Left kidney (tissue), 8 donors: ENCODE results near the gene GNAO1. TPM values are rescaled to one million over a fixed set of nuclear protein-coding genes. Genes with fewer than 3 reads are reported as not detected.
A peak's percentile ranks its signal among the peaks of the same experiment; 100 is the strongest.

Source experiments
- DNase-seq: peaks from one replicate; pipeline ENCODE4 v3.0.0-alpha.2; 2013
- long read RNA-seq, 8 donors: transcript quantifications; one replicate each; lab custom pipeline, GENCODE V29; 2026
- polyA plus RNA-seq: library from polyadenylated mRNA; unstranded; fragments of 120-200 nt; gene quantifications from one replicate; pipeline ENCODE4 v1.2.1, GENCODE V29; 2013; ENCODE audit not compliant: insufficient read length

Gene GNAO1
- polyA plus RNA-seq, result 5.7 TPM
- long read RNA-seq, donor 1, full-length matches to known transcripts, result 3 of 3 reads
- long read RNA-seq, donor 1, partial matches to known transcripts, result 0 of 3 reads
- long read RNA-seq, donor 1, other reads (novel, unspliced or antisense), result 0 of 3 reads
- long read RNA-seq, donor 2, partial matches to known transcripts, result 0 of 2 reads
- long read RNA-seq, donor 2, other reads (novel, unspliced or antisense), result 0 of 2 reads
- long read RNA-seq, donor 3, result 0 reads
- long read RNA-seq, donor 4, result 0 reads
- long read RNA-seq, donor 5, full-length matches to known transcripts, result 3 of 3 reads
- long read RNA-seq, donor 5, partial matches to known transcripts, result 0 of 3 reads
- long read RNA-seq, donor 5, other reads (novel, unspliced or antisense), result 0 of 3 reads
- long read RNA-seq, donor 6, full-length matches to known transcripts, result 1 of 1 reads
- long read RNA-seq, donor 6, partial matches to known transcripts, result 0 of 1 reads
- long read RNA-seq, donor 6, other reads (novel, unspliced or antisense), result 0 of 1 reads
- long read RNA-seq, donor 7, full-length matches to known transcripts, result 2 of 2 reads
- long read RNA-seq, donor 7, partial matches to known transcripts, result 0 of 2 reads
- long read RNA-seq, donor 7, other reads (novel, unspliced or antisense), result 0 of 2 reads
- long read RNA-seq, donor 8, full-length matches to known transcripts, result 1 of 1 reads
- long read RNA-seq, donor 8, partial matches to known transcripts, result 0 of 1 reads
- long read RNA-seq, donor 8, other reads (novel, unspliced or antisense), result 0 of 1 reads

DNA sequence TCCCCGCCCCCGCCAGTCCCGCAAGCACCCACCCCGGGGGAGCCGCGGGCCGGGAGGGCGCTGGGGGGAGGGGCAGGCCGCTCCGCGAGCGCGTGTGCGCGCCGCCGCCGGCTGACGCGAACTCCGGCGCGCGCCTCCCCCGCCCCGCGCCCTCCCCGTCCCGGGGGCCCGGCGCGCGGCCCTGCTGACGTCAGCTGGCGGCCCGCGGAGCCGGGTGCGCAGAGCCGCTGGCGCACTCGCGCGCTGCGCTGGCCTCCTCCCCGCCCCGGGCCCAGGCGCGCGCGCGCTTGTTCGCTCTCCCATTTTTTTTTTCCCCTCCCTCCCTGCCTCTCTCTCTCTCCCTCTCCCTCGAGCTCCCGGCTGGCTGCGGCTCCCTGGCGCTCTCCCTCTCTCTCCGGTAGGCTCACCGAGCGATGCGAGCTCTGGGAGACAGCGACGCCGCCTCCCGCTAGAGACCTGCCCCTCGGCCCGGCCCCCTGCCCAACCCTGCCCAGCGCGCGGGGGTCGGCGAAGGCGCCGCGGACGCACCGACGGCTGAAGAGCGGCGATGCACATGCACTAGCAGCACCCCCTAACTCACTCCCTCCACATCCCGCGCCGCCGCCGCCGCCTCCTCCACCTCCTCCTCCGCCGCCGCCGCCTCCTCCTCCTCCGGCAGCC is at the start of gene GNAO1:
GNAO1 (plus strand) TSS at position 334 of the 660 bp plus-strand sequence. CDS start 747 bp downstream, outside the sequence.
- DNase-seq, result peak; percentile 71

DNA sequence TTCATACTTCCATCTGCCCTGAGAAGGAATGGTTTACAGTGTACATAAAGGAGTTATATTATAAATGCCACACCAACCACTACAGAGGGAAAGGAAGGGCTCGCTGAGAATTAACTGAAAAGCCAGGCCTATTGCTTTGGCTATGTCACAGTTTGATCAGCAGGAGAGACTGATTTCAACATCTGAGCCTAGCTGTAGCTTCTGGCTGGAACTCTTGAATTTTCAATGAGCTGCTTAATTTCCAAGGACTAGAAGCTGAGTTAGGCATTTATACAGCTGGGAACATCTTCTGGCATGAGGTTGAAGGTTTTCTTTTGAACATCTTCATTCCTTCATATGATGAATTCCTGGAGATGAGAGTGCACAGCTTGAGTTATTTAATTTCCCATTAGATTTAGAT is 47.6 kb upstream of the GNAO1 start:
- no peak for DNase-seq

DNA sequence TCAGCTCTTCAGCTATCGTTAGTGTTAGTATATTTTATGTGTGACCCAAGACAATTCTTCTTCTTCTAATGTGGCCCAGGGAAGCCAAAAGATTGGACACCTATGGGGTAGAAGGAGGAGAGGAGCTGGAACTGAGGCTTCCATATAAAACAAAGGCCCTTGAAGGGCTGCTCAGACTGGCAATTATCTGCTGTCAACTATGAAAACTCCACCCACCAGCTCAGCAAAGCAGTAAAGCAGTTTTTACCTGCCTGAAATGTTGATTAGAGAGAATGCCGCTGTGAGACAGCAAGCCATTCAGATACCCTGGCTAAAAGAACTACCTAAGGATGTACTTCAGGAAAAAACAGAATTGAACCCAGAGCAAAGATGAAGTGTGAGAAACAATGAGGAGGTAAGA is 45.9 kb upstream of the GNAO1 start:
- no peak for DNase-seq

DNA sequence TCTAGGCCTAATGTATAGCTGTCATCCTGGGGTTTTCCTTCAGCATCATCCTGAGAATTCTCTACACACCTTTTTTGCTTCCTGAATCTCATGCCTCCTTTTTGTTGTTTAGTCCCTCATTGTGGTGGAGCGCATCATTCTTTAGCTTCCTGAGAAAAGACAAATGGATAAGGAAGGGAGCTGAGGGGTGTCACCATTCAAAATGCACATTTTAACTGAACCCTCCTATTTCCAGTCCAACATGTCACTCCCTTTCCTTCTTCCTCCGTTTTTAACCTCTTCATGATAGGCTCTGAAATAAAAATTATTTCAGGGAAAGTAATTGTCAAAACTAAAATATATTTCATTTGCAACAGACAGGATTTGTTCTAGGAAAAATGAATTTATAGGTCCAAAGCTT is 39.7 kb upstream of the GNAO1 start:
- no peak for DNase-seq

DNA sequence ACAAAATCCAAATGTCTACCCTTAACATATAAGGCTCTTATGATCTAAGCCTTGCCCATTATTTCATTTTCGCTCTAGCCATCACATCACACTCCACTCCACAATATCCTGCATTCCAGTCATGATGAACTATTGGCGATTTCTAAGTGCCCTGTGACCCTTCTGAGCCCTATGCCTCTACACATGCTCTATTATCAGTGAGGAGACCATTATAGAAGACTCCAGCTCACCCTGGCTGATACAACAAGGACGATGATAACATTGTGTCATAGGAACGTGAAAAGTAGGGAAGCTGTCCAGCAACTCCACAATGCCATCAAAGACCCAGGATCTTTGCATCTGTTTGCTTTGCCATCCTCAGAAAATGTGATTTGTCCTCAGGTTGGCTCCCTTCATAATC is 29.6 kb upstream of the GNAO1 start:
- no peak for DNase-seq

DNA sequence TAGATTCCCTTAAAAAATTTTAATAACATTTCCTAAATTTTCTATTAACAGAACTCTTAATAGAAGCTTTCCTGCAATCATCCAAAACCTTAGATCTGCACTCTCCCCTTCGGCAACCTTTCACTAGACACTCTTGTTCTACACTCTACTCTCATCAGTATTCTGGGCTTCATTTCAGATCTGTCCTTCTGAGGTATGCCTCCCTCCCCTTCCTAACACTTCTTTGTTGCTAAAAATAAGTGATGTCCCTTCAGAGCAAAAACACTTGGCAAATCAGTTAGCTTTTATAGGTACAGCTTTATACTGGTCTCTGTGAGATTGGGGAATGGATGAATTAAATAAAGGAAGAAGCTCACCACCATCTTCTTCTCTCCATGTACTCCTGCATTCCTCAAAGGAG is 28.2 kb upstream of the GNAO1 start:
- no peak for DNase-seq

DNA sequence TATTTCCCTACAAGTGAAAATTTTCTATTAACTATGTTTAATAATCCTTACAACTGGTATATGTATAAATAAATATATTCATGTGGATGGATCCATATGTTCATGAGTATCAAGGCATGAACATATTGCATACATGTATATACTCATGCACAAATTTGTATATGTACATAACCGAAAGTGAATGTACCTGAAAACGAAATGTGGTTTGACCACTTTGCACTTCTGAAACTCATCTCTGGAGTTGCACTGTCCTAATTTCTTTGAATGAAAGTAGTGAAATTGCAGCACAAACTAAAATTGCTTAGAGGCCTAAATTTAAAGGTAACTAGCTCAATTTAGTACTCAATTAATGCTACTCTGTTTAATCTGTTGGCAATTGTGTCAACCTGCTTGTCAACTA is 27.4 kb upstream of the GNAO1 start:
- no peak for DNase-seq

DNA sequence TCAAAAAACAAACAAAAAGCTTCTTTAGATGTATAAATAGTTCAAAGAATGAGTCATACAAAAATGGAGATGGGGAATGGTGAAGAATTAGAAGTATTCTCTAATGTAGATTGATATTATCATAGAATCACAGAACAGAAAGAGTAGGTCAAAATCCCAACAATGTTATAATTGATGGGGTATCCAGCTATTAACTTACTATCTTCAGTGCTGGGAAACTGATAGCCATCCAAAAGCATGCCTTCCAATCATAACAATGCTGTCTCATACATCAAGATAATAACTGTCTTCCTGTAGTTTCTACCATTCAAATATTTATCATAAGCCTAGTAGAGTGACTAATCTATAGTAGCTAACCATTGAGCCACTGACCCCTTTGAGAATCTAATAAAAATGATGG is 26.7 kb upstream of the GNAO1 start:
- no peak for DNase-seq

DNA sequence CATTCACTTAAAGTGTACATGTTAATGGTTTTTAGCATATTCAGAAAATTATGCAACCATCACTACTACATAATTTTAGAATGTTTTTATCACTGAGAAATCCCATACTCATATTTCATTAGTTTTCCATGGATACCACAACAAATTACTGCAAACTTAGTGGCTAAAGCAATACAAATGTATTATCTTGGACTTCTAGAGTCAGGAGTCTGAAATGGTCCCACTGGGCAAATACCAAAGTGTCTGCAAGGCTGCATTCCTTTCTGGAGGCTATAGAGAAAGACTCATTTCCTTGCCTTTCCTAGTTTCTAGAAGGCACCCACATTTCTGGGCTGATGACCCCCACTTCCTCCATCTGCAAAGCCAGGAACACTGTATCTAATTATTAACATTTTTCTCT is 16.9 kb upstream of the GNAO1 start:
- no peak for DNase-seq

DNA sequence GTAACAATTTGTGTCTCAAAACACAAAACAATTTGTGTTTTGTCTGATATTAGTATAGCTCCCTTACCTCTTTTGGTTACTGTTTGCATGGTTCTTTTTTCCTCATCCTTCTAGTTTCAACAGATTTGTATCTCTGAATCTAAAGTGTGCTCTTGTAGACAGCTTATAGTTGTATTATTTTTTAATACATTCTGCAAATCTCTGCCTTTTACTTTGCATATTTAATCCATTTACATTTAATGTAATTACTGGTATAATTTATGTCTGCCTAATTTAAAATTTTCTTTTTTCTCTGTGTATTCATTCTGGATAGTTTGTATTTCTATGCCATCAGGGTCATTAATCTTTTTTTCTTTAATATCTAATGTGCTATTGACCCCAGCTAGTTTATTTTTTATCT is 9.9 kb upstream of the GNAO1 start:
- no peak for DNase-seq

DNA sequence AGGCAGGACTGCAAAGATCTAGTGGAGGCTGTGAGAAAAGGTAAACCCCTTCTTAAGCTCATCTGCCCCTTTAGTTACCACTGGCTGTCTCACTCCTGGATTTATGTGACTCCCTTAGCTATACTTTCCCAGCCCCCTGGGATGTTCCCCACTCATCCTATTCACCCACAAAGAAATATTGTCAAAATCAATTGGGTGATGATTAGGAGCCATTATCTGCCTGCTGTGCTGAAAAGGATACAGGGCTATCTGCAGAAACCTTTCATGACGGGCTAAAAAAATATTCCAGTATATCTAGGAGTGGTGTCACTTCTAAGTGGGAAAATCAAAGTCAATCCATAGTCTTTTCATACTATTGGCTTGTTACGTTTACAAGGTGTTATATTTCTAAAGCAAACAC is 8.0 kb upstream of the GNAO1 start:
- DNase-seq, result no peak

DNA sequence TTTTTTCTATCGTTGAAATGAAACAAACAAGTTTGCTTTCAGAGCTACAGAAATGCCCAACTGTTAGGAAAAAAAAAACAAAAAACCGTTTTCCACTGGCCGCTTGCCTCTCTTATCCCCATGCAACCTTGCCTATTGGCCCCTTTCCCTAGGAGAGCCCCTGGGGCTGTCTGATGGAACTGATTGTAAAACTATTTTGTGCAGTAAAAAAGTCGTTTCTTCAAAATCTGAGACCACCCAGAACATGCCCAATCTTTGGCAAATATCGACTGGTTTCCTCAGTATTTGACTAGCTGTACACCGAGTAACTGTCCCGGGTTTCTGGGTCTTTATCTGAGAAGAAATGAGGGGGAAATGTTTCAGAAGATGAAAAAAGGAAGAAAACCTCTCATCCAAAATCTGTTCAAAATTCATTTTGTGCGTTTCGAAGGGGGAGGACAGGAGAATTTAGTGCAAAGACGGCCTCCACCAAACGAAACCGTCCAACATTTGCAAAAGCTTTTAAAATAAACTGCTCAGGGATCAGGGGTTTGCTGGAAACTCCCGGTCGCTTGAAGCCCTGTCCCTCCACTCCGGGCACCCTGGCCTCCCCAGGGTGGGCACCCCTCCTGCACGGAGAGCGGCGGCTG is 1.1 kb upstream of the GNAO1 start:
- DNase-seq, result no peak

DNA sequence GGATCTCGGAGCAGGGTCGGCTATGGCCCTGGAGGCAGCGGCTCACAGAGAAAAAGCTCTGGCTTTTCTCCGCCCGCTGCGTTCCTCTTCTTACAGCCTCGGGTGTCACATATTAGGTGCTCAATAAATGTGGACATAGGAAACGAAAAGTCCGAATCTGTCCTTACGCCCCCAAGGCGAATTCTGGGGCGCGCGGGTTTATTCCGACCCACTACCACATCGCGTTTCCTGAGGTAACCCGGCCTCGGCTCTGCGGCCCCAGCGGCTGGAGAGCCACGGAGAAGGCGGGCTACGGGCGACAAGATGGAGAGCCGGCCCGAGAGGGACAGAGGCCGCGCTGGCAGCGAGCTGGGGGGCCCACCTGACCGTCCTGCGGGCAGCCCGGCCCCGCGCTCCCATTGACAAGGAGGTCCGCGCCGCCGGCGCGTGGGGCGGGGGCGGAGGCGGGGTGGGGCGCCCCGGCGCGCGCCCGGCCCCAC is 573 bp upstream of the GNAO1 start:
- no peak for DNase-seq

DNA sequence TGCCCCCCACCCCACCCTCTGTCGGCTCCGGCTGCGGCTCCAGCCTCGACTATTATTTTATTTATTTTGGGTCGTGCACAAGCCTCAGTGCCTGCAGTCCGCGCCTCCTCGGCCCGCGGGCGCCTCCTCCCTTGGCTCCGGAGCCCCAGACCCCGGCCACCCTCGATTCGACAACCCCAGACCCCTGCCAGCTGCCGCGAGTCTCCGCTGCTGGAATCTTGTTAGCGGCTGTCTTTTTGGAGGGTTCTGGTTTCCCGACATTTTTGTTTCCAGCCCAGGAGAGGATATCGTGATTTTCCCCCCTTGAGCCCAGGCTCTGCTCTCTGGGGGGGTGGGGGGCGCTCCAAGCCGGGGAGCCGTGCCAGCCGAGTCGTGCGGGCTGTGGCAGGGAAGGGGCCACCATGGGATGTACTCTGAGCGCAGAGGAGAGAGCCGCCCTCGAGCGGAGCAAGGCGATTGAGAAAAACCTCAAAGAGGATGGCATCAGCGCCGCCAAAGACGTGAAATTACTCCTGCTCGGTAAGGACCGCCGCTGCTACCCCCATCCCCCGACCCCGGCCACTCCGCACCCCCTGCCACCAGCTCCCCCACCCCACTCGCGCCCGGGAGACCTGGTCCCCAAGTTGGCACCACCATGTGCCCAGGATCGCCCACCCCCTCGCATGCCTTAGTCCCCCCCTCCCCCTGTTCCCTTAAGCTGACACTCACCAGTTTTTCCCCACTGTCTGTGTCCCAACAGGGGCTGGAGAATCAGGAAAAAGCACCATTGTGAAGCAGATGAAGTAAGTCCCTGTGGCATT is 746 bp downstream of the GNAO1 start:
- DNase-seq, result no peak

DNA sequence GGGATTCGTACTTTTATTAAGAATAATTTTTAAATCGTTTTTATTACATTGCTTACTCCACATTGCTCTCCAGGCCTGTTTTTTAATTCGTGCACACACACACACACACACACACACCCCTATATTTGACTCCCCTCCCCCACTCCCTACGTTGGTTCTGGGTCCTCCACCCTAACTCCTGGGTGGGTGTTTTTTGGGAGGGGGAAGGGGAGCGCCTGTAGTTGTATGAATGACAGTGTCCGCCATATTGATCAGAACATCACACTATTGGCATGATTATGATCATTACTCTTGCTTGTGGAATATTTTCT is 1.3 kb downstream of the GNAO1 start:
- no peak for DNase-seq

DNA sequence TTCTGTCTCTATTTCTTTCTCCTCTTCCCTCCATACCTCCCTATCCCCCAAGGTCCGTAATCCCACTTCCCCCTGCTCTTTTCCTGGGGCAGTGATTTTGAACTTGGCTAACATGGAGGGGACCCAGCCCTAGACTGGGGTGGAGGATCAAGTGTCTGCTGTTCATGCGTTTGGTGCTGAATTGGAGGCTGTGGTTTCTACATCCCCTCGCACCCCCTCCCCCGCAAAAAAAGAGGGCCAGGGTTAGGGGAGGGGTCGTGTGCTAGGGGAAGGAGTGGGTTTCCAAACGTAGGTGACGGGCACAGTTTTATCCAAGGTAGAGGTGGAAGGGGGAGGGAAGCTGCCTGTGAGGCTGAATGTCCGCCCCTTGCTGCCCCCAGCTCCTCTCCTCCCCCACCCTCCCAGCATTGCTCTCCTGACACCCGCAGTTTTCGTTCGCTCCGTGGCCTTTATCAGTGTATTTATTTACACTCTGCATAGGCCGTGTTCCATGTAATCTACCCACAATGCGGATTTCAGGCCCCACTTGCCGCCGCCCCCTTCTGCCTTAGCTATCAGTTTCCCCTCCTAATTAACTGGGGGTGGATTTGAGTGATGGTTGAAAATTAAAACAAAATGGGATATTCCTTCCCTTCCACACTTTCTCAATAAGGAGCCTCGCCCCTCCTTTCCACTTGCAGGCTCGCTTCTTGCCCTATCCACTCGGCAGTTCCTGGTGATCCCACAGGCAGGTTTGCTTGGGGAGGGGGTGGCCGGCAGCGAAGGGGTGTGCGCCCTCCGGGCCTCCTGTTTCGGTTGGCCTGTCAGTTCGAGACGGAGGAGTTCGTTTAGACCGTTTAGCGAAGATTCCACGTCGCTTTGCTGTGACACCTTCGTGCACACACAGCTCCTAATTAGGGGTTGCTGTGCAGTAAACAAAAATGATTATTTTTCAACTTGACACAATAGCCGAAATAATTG is 2.0 kb downstream of the GNAO1 start:
- DNase-seq, result peak; percentile 29

DNA sequence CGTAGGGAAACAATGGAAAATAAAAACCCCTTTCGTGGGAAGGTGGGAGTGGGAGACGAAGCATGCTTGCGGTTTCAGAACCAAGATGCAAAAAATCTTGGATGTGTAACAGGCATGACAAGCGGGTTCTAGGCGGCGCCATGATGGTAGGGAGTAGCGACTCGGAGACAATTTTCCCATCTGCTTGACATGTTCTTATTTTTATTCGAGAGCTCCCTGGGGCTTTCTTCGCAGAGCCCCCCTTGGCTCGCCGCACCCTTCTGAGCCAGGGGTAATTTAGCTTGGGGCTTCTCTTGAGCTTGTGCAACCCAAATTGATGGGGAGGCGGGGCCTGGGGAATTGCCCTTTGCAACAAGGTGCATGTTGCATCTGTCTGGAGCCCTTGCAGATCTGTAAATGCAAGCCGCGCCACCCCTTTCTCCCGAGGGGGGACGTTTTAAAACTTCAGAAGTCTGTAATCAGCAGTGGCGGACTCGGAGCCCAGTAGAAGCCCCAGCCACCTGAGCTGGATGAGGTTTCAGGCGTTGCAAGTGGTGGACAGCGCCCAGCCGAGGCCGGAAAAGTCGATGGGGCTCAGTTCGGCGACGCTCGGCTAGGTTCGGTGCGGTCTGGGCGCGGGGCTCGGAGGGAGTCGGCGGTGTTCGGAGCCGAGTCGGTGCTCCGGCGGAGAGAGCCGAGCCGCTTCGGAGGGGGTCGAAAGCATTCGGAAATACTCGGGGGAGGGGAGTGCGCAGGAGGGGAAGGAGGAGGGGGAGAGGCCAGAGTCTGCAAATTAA is 2.9 kb downstream of the GNAO1 start:
- peak; percentile 93 for DNase-seq

DNA sequence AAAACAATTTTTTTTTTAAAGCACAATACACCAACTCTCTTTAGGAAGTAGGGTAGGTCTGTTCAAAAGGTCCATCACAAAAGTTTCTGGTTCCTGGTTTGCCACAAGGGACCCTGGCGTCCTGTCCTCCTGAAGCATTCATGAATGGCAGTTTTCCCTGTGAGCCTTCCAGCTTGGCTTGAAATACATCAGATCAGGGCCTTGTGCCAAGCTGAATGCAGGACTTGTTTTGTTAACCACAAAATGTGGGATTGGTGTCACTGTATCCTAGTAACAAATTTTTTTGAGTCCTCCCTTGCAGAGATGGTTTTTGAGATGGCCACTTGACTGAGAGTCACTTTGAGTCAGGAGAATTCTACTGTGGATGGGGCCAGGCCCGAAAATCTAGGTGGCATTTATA is 3.9 kb downstream of the GNAO1 start:
- no peak for DNase-seq

DNA sequence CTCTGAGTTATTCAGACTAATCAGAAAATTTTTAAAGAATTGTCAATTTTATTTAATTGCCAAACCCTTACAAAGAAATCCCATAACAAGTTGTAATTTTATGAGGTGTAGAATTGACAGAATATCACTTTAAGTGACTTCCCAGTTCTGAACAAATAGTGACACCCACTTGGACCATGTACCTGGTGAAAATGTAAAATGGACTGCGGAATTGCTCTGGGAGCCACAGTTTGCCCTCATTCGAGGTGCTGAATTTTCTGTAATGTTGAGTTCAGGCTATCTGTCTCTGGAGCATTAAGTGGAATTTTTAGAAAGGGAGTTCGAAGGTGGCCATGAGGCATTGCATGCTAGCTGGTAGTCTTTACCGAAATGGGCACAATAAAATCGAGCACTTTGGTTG is 5.1 kb downstream of the GNAO1 start:
- no peak for DNase-seq
